Ovary (tissue), 10 donors: ENCODE data around the gene SLC30A9. TPM values are rescaled to one million over a fixed set of nuclear protein-coding genes. Genes with fewer than 3 reads are reported as not detected.

ENCODE experiments used
- DNase-seq, 5 donors: peaks; one replicate each; pipeline ENCODE4 v3.0.0-alpha.2; 2019 to 2020
- H3K27ac ChIP-seq, 2 donors: fragments of 200-600 bp; one replicate each; pipeline versions ENCODE4 v1.5.1 to v1.8.0; 2019 to 2022
- H3K27me3 ChIP-seq: fragments of 200-600 bp; one replicate; pipeline ENCODE4 v1.8.0; 2022
- H3K36me3 ChIP-seq: fragments of 200-600 bp; sonication (generic); one replicate; pipeline ENCODE4 v1.5.1; 2019
- H3K4me1 ChIP-seq: one replicate; pipeline ENCODE4 v1.8.1; 2013; ENCODE audit warnings: mild to moderate bottlenecking, moderate library complexity; ENCODE audit not compliant: insufficient read depth
- H3K4me3 ChIP-seq: fragments of 200-600 bp; sonication (generic); one replicate; pipeline ENCODE4 v1.5.1; 2017
- H3K9me3 ChIP-seq, 2 donors: fragments of 200-600 bp in 1 of 2; sonication (generic) in 1 of 2; one replicate each; pipeline versions ENCODE4 v1.5.1 to v1.8.1; 2013 to 2019; ENCODE audit warnings: mild to moderate bottlenecking in 1 of 2, moderate library complexity in 1 of 2
- EP300 ChIP-seq: sonication (generic); formaldehyde crosslinking; IDR thresholded peaks from one replicate; pipeline ENCODE4 v1.6.1; 2017; ENCODE audit warnings: antibody characterized with exemption
- POLR2A ChIP-seq: fragments of 450-650 bp; IDR thresholded peaks from one replicate; pipeline ENCODE4 v1.6.1; 2017; ENCODE audit warnings: antibody characterized with exemption, mild to moderate bottlenecking, moderate library complexity
- WGBS, 3 donors: extraction: QIAGEN DNeasy Blood & Tissue Kit in 1 of 3; methylation state at CpG; one replicate each; pipeline versions ENCODE4 v1.1.5 to v1.1.7; 2013 to 2017; 5-methylcytosine and 5-hydroxymethylcytosine counted together
- intact Hi-C, 4 donors: fragments of 100-400 bp; cut with DNase I; formaldehyde crosslinking; loops; one replicate each; pipeline versions ENCODE4 v1.11.0 to v1.15.1; 2022 to 2023
- long read RNA-seq, 3 donors: library from polyadenylated mRNA in 2 of 3; unstranded in 2 of 3; transcript quantifications; one replicate each; pipeline ENCODE4 v2.0.0 and lab custom pipeline, GENCODE V29; 2021 to 2026
- polyA plus RNA-seq, 2 donors: library from polyadenylated mRNA; stranded (reverse); fragments of 200-250 nt in 1 of 2; fragments of 350-450 nt in 1 of 2; fragmentation: Illumina TruSeq in 1 of 2; extraction: RNeasy Lipid Tissue Mini Kit (QIAGEN cat#74804) in 1 of 2; gene quantifications; one replicate each; pipeline ENCODE4 v1.2.3, GENCODE V29; 2013 to 2014
- total RNA-seq, 7 donors: library from RNA; depleted of rRNA in 2 of 7; stranded (reverse); fragments of >200 nt in 2 of 7; fragmentation: NEBNext Ultra II Directional in 3 of 7; extraction: Animal tissue kit (Norgen Biotek cat#: 25700) in 3 of 7; gene quantifications; one replicate each; pipeline versions ENCODE4 v1.1.0 to v1.2.4, GENCODE V29; 2016 to 2023
- TF ChIP-seq, protein P1 (sequence below), 3 donors: fragments of 450-650 bp in 2 of 3; fragments of 200-600 bp in 1 of 3; IDR thresholded peaks; one replicate each; pipeline versions ENCODE4 v1.5.1 to v1.8.0; 2016 to 2022; ENCODE audit warnings: antibody characterized with exemption in 3 of 3, mild to moderate bottlenecking in 1 of 3
- donor health status: DM: no; HTN: no; CAD: no; lungs with moderate emphysema.
- donor health status: DM: no; HTN: no; CAD: no.
- donor health status: Bipolar disorder and iron deficiency.
- donor health status: DM: yes; HTN: yes; CAD: no.
- donor health status: DM: no; HTN: no; CAD: no.
- donor health status: DM: yes; HTN: yes; CAD: no.

The SLC30A9 gene
- total RNA-seq (10 to 100 TPM; 35.5 to 49.8 (median 45.7) TPM), polyA plus RNA-seq (10 to 100 TPM; 21.2 to 39.7 TPM)
- long read RNA-seq, donor 1, full-length matches to known transcripts, result 16 of 50 reads
- long read RNA-seq, donor 1, partial matches to known transcripts, result 13 of 50 reads
- long read RNA-seq, donor 1, other reads (novel, unspliced or antisense), result 21 of 50 reads
- long read RNA-seq, donor 2, full-length matches to known transcripts, result 12 of 12 reads
- long read RNA-seq, donor 2, partial matches to known transcripts, result 0 of 12 reads
- long read RNA-seq, donor 2, other reads (novel, unspliced or antisense), result 0 of 12 reads
- long read RNA-seq, donor 3, full-length matches to known transcripts, result 67 of 88 reads
- long read RNA-seq, donor 3, partial matches to known transcripts, result 4 of 88 reads
- long read RNA-seq, donor 3, other reads (novel, unspliced or antisense), result 17 of 88 reads

DNA sequence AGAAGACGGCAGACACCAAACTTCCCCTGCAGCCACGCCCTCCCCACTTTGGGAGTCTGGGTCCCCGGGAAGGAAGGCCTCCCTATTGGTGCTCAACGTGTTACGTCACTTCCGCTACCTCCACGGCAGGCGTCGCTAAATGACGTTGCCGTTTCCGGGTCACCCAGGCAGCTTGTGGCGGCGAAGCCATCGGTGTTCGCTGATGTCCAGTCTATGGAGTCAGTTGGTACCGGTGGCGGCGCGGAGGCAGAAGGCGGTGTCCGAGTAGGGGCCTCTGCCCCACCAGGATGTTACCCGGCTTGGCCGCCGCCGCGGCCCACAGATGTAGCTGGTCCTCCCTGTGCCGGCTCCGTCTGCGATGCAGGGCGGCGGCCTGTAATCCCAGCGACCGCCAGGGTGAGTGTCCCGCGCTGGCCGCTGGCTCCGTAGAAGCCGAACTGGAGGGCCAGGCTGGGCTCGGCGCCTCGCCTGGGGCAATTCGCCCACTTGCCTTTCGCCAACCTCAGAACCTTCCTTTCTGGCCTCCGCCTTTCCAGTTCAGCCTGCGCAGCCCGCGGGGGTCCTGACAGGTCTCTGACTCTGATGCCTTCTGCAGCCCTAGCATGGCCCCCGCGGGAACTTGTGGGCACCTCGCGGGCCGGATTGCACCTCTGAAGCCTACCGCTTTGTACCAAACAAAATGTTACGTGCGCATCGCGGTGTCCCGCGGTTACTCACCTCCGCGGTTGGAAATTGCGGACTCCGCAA, at the start of gene SLC30A9:
SLC30A9 (plus strand) TSS at position 166 of the 747 bp plus-strand sequence; CDS start at position 288, 122 bp downstream.
- Histone ChIP-seq H3K4me3 (peak within 1 kb of the TSS; percentile 86), H3K27me3 (no peaks in the 10 kb centered on the region), H3K9me3 (no peaks in the 10 kb centered on the region), H3K36me3 (no peaks in the 10 kb centered on the region), H3K27ac (peak within 1 kb of the TSS; percentile 60 to 67), H3K4me1 (peaks cover 6% of the 10 kb centered on the region)
- 0 to 1% (median 0%) methylated on average over 44 to 64 of the region's 64 CpGs for WGBS, 3 donors
- DNase-seq, result peak; percentile 92 to 95 (median 93)
- TF ChIP-seq, protein P1, sequence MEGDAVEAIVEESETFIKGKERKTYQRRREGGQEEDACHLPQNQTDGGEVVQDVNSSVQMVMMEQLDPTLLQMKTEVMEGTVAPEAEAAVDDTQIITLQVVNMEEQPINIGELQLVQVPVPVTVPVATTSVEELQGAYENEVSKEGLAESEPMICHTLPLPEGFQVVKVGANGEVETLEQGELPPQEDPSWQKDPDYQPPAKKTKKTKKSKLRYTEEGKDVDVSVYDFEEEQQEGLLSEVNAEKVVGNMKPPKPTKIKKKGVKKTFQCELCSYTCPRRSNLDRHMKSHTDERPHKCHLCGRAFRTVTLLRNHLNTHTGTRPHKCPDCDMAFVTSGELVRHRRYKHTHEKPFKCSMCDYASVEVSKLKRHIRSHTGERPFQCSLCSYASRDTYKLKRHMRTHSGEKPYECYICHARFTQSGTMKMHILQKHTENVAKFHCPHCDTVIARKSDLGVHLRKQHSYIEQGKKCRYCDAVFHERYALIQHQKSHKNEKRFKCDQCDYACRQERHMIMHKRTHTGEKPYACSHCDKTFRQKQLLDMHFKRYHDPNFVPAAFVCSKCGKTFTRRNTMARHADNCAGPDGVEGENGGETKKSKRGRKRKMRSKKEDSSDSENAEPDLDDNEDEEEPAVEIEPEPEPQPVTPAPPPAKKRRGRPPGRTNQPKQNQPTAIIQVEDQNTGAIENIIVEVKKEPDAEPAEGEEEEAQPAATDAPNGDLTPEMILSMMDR (IDR thresholded peaks at IDR 0.05), result peak in 1 of 3 donors; percentile 45
- TF ChIP-seq EP300 (no peak), POLR2A (peak; percentile 90)
- intact Hi-C loops, result no loop called here

DNA sequence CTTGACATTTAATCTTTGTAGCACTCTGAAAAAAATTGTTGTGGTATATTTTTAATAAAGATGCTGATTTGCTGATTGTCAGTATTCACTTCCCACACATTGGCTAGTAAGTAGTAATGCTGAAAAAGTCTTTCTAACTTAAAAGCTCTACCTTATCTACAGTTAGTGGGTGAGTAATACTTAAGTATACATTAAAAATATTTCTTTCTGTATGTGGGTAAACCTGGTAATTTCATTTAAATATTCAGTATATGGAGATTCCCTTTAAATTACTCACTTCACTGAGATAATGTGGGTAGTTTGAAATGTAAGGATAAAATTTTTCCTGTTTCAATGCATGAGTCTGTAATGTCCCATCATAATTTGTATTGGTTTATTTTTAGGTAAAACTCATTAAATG, 49.5 kb upstream of the SLC30A9 start:
- intact Hi-C loops, result no loop called here
- no peak for DNase-seq
- H3K4me1 ChIP-seq, result peaks cover 5% of the 10 kb centered on the region
- H3K27me3 ChIP-seq, result no peaks in the 10 kb centered on the region
- H3K36me3 ChIP-seq, result no peaks in the 10 kb centered on the region
- no peaks in the 10 kb centered on the region for H3K9me3 ChIP-seq
- no peak overlapping the region for H3K4me3 ChIP-seq
- no peak for TF ChIP-seq EP300
- no peak for TF ChIP-seq POLR2A
- TF ChIP-seq, protein P1 (IDR thresholded peaks at IDR 0.05), result no peak
- no peak overlapping the region for H3K27ac ChIP-seq

DNA sequence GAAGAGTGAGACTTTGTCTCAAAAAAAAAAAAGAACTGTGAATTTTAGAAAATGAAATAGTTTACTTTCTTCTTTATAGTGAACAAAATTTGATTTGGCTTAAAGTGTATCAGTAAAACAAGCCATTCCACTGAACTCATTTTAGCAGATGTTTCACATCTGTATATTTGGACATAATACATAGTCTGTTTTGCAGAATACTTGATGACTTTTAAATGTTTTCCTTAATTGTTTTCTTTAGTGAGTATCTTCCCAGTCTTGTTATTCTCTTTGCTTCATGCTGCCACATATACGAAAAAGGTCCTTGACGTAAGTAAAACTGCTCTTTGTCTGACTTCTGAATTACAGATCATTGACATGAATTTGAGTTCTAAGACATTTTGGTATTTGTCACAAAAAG, 46.8 kb upstream of the SLC30A9 start:
- intact Hi-C loops, result no loop called here

DNA sequence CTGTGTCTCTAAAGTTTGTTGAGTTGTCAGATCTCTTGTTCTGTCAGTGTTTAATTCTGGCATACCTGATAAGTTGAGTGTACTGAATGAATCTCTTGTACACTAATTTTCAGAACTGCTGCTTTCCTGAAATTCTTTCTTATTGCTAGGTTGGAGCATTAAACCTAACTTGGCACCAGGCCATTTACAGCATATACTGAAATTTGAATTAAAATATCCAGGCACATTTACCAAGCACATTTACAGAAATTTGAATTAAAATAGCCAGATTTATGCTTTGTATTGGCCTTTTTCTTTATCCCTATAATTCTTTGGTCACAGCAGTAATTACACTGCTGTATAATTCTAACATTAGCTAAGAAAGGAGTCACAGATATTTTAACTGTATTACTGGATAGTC, 46.2 kb upstream of the SLC30A9 start:
- H3K4me1 ChIP-seq, result no peaks in the 10 kb centered on the region
- intact Hi-C loops, result no loop called here
- no peaks in the 10 kb centered on the region for H3K27me3 ChIP-seq
- no peak for DNase-seq
- H3K36me3 ChIP-seq, result no peaks in the 10 kb centered on the region
- no peaks in the 10 kb centered on the region for H3K9me3 ChIP-seq
- TF ChIP-seq POLR2A, result no peak
- TF ChIP-seq, protein P1 (IDR thresholded peaks at IDR 0.05), result no peak
- TF ChIP-seq EP300, result no peak
- no peak overlapping the region for H3K4me3 ChIP-seq
- no peak overlapping the region for H3K27ac ChIP-seq

More for the DNA sequence above, 46.8 kb upstream of the SLC30A9 start:
- TF ChIP-seq EP300 (no peak), POLR2A (no peak)
- TF ChIP-seq, protein P1 (IDR thresholded peaks at IDR 0.05), result no peak
- Histone ChIP-seq H3K36me3 (no peaks in the 10 kb centered on the region), H3K27ac (no peak overlapping the region), H3K9me3 (no peaks in the 10 kb centered on the region), H3K27me3 (no peaks in the 10 kb centered on the region), H3K4me3 (no peak overlapping the region), H3K4me1 (no peaks in the 10 kb centered on the region)
- no peak for DNase-seq
- WGBS, 3 donors, result 22 to 48% (median 31%) methylated on average over 2 of the region's 2 CpGs
